Endothelial cell of umbilical vein (primary cell): Measurements from ENCODE around the gene ABR. TPM values are rescaled to one million over a fixed set of nuclear protein-coding genes. Genes with fewer than 3 reads are reported as not detected.

Source experiments
- BruUV-seq: library from RNA; stranded (reverse); fragments of 400-500 nt; replicated peaks from 2 replicates; lab custom pipeline; 2021; lab: Mats Ljungman, UMichigan
- CTCF ChIA-PET: fragments of 300-600, 350-600 bp; sonication (Branson Sonifier 250); formaldehyde crosslinking; loops from one replicate; lab custom pipeline; 2021; ENCODE audit warnings: antibody characterized with exemption, inconsistent platforms; lab: Charles Lee
- POLR2A ChIA-PET: fragments of 300-600, 350-600 bp; sonication (Branson Sonifier 250); formaldehyde crosslinking; loops from one replicate; lab custom pipeline; 2021; ENCODE audit warnings: antibody characterized with exemption, inconsistent platforms; lab: Charles Lee
- DNase-seq: peaks from one replicate; pipeline ENCODE4 v3.0.0-alpha.2; 2011; ENCODE audit warnings: low read depth, low spot score
- FAIRE-seq: peaks from 2 replicates; lab custom pipeline; 2011; peaks lifted over from hg19 to GRCh38; lab: Jason Lieb, UNC
- H2AFZ ChIP-seq: 2 replicates; pipeline ENCODE4 v1.6.0; 2012; ENCODE audit warnings: low read depth, low read length, control low read depth, inconsistent platforms
- H3K27ac ChIP-seq: 2 replicates; pipeline ENCODE4 v1.5.1; 2011; ENCODE audit warnings: low read depth, mild to moderate bottlenecking, control low read depth, low read length, moderate library complexity; ENCODE audit not compliant: insufficient read depth
- H3K27me3 ChIP-seq, 2 experiments: 2 replicates each; pipeline versions ENCODE4 v1.6.0 to v1.6.1; 2011; ENCODE audit warnings: low read length in 2 of 2, mixed read lengths in 1 of 2; ENCODE audit not compliant: control insufficient read depth in 2 of 2, insufficient read depth in 2 of 2
- H3K36me3 ChIP-seq, 2 experiments: 2 replicates in 1 of 2; 3 replicates in 1 of 2; pipeline ENCODE4 v1.5.1; 2011; ENCODE audit warnings: low read length in 2 of 2, mild to moderate bottlenecking in 1 of 2, moderate library complexity in 1 of 2; ENCODE audit not compliant: control insufficient read depth in 2 of 2, insufficient read depth in 2 of 2; ENCODE audit errors: extremely low read depth in 1 of 2
- H3K4me1 ChIP-seq: 3 replicates; pipeline ENCODE4 v1.5.1; 2011; ENCODE audit warnings: mild to moderate bottlenecking, low read length; ENCODE audit not compliant: control insufficient read depth, insufficient read depth; ENCODE audit errors: extremely low read depth
- H3K4me2 ChIP-seq: 2 replicates; pipeline ENCODE4 v1.6.1; 2011; ENCODE audit warnings: low read length, control low read depth, mixed read lengths; ENCODE audit not compliant: insufficient read depth
- H3K4me3 ChIP-seq, 3 experiments: fragments of 200-600 bp in 1 of 3; sonication (generic), shearing (Covaris generic) in 1 of 3; replicated peaks in 1 of 3; 2 replicates each; pipeline ENCODE4 v1.5.1; 2011 to 2016; ENCODE audit warnings: control low read depth in 3 of 3, low read length in 3 of 3, mild to moderate bottlenecking in 2 of 3, inconsistent platforms in 1 of 3, low read depth in 1 of 3, moderate library complexity in 1 of 3; ENCODE audit not compliant: insufficient read depth in 1 of 3
- H3K79me2 ChIP-seq: 2 replicates; pipeline ENCODE4 v1.6.0; 2012; ENCODE audit warnings: low read length, inconsistent platforms; ENCODE audit not compliant: control insufficient read depth, insufficient read depth
- H3K9ac ChIP-seq: replicated peaks from 2 replicates; pipeline ENCODE3; 2011; ENCODE audit warnings: low read length, control low read depth; ENCODE audit not compliant: insufficient read depth; ENCODE audit errors: extremely low read depth
- H3K9me1 ChIP-seq: replicated peaks from 3 replicates; pipeline ENCODE4 v1.6.0; 2011; ENCODE audit warnings: mild to moderate bottlenecking, low read length; ENCODE audit not compliant: control insufficient read depth, insufficient read depth; ENCODE audit errors: extremely low read depth
- H3K9me3 ChIP-seq: replicated peaks from 2 replicates; pipeline ENCODE4 v1.5.1; 2012; ENCODE audit warnings: low read length, inconsistent platforms; ENCODE audit not compliant: control insufficient read depth, insufficient read depth
- H4K20me1 ChIP-seq: replicated peaks from 2 replicates; pipeline ENCODE3; 2011; ENCODE audit warnings: mild to moderate bottlenecking, low read length; ENCODE audit not compliant: control insufficient read depth, insufficient read depth; ENCODE audit errors: extremely low read depth
- CTCF ChIP-seq, 2 donors: IDR thresholded peaks; 1 replicate in 1 of 2; 2 replicates in 1 of 2; pipeline ENCODE4 v1.5.1; 2011; ENCODE audit warnings: low read length in 2 of 2, mild to moderate bottlenecking in 2 of 2, moderate library complexity in 2 of 2, control low read depth in 1 of 2, inconsistent platforms in 1 of 2, low read depth in 1 of 2; ENCODE audit not compliant: insufficient read depth in 1 of 2; ENCODE audit errors: extremely low read depth in 1 of 2
- EZH2 ChIP-seq: IDR thresholded peaks from 2 replicates; pipeline ENCODE4 v1.6.1; 2012; ENCODE audit warnings: borderline replicate concordance, low read depth, mild to moderate bottlenecking, moderate library complexity, low read length, inconsistent platforms; ENCODE audit not compliant: severe bottlenecking
- FOS ChIP-seq: IDR thresholded peaks from 2 replicates; pipeline ENCODE4 v1.6.1; 2011; ENCODE audit warnings: mild to moderate bottlenecking, low read length, moderate library complexity, borderline replicate concordance; ENCODE audit not compliant: insufficient read depth
- GATA2 ChIP-seq: IDR thresholded peaks from 2 replicates; pipeline ENCODE4 v1.7.0; 2011; ENCODE audit warnings: low read depth, mild to moderate bottlenecking, moderate library complexity, mixed read lengths, low read length; ENCODE audit not compliant: insufficient read length, insufficient read depth
- JUN ChIP-seq: IDR thresholded peaks from 2 replicates; pipeline ENCODE4 v1.6.1; 2011; ENCODE audit warnings: borderline replicate concordance, low read depth; ENCODE audit not compliant: insufficient read length, insufficient read depth
- MAX ChIP-seq: IDR thresholded peaks from 2 replicates; pipeline ENCODE4 v1.6.1; 2011; ENCODE audit not compliant: insufficient read depth, insufficient read length
- MYC ChIP-seq: IDR thresholded peaks from one replicate; pipeline ENCODE4 v1.6.1; 2011; ENCODE audit warnings: mild to moderate bottlenecking, low read depth, low read length
- POLR2A ChIP-seq: IDR thresholded peaks from 2 replicates; pipeline ENCODE4 v1.6.1; 2012; ENCODE audit warnings: low read depth, mild to moderate bottlenecking, control low read depth, low read length
- POLR2AphosphoS5 ChIP-seq: IDR thresholded peaks from 2 replicates; pipeline ENCODE4 v1.6.1; 2012; ENCODE audit warnings: low read depth, mild to moderate bottlenecking, control low read depth, low read length, moderate library complexity; ENCODE audit not compliant: insufficient read depth
- dilution Hi-C: fragments of 300-500 bp; cut with MboI; formaldehyde crosslinking; loops from one replicate; pipeline ENCODE4 v1.15.0; 2019; ENCODE audit warnings: low sequenced_read_pairs; ENCODE audit not compliant: extremely low pct_ligation_motif_present
- intact Hi-C: fragments of 100-400 bp; cut with micrococcal nuclease; formaldehyde crosslinking; loops from one replicate; pipeline ENCODE4 v1.10.0; 2022
- polyA plus RNA-seq, 4 experiments: library from polyadenylated mRNA; depleted of rRNA in 3 of 4; stranded (reverse) in 3 of 4; unstranded in 1 of 4; fragments of >200 nt; gene quantifications; 2 replicates each; pipeline versions ENCODE4 v1.2.1 to v1.2.3, GENCODE V29; 2011 to 2012; ENCODE audit warnings: missing spikeins in 1 of 4
- total RNA-seq: library from RNA; stranded (reverse); gene quantifications from 2 replicates; pipeline ENCODE4 v1.2.3, GENCODE V29; 2021

The ABR gene
- total and polyA plus RNA-seq, 2 donors (not counting 3 experiments of a cell fraction or from before 2014, with no cell fraction given) = 83.5 to 96.8 TPM

GRCh38 chr17:988561-988960 lies 191.2 kb downstream of the ABR start:
- DNase-seq = no peak
- Histone ChIP-seq H3K9me1 (no peaks in the 10 kb centered on the region), H2AFZ (no peak overlapping the region), H4K20me1 (no peaks in the 10 kb centered on the region), H3K79me2 (no peaks in the 10 kb centered on the region), H3K4me3 (no peak overlapping the region), H3K9ac (no peak overlapping the region), H3K27me3 (no peaks in the 10 kb centered on the region), H3K27ac (no peak overlapping the region), H3K4me2 (no peak overlapping the region), H3K4me1 (no peaks in the 10 kb centered on the region), H3K36me3 (no peaks in the 10 kb centered on the region), H3K9me3 (no peaks in the 10 kb centered on the region)
- TF ChIP-seq POLR2AphosphoS5 (no peak), FOS (no peak), POLR2A (no peak), GATA2 (no peak), EZH2 (no peak), MYC (no peak), CTCF (IDR thresholded peaks at IDR 0.05; ENCODE audit: extremely low read depth in 1 of 2, insufficient read depth in 1 of 2, low read depth in 1 of 2, low read length in 2 of 2) (no peak), MAX (no peak), JUN (no peak)
- ChIA-PET POLR2A (no interaction called here), CTCF (interaction anchor here (1.2 to 1.3 kb wide), 3 partner anchors 8 to 70 kb away, joined by 4 to 5 read pairs (median 5); partner anchors contain the start of gene TIMM22)
- intact Hi-C loops (no loop called here), dilution Hi-C loops (loop anchor here (25.0 kb wide), 1 partner anchor 201 kb away; the partner anchor contains the start of genes GLOD4 and MRM3)
- no TSS peak for BruUV-seq
- FAIRE-seq = no peak
